Hematopoietic multipotent progenitor cell treated with erythropoietin and hydrocortisone succinate and interleukin-3 and kit ligand, for 6 days (in vitro differentiated cells): ENCODE measurements around the gene SLC6A11.

Experiments
- DNase-seq: peaks from one replicate; pipeline ENCODE4 v3.0.0-alpha.2; 2015

Gene SLC6A11

GRCh38 chr3:10890665-10891064 is 74.6 kb downstream of the SLC6A11 start:
- no peak for DNase-seq

- DNase-seq: no peak
Observed at GRCh38 chr3:10892622-10893021, 76.6 kb downstream of the SLC6A11 start.

DNA sequence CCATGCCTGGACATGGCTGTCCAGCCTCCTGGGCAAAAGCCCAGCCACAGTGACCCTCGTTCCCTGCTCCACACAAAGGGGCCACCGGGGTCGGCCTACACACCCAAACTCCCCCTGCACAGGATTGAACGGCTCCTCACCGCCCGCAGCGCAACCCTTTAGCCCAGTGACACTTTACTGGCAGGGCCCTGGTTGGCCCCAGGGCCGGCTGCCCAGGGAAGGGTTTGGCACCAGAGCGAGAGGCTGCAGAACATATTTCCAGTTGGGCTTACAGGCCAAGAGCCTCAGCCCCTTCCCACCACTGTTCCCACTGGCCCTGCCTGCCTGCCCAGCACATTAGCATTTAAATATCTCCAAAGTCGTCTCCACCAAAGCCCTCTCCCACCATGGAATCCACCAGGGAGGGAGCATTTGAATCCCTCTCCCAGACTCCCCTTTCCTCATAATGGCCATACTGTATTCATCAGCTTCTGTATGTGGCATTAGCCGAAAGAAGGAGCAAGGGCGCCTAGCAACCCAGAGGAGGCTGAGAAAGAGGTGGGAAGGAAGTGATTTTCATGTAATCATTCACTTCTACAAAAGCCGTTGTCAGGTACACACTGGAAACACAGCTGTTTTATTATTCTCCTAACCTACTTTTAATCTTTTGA is 85.4 kb downstream of the SLC6A11 start:
- no peak for DNase-seq

DNA sequence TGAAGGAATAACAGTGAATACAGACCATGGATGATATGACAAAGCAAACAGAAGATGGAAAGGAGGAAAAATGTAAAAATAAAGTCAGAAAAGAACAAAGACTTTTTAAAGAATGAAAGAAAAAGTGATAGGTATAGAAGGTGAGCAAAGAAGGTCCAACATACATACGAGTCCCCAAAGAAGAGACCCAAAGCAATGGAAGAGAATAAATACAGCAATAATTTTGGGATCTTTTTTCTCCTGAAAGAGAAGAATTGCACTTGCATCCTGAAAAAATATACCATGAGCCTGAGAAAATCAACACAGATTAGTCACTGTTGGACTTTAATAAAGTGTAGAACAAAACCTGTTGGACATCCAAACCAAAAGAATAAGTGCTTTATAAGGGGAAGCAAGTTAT is 91.2 kb downstream of the SLC6A11 start:
- DNase-seq: no peak

DNA sequence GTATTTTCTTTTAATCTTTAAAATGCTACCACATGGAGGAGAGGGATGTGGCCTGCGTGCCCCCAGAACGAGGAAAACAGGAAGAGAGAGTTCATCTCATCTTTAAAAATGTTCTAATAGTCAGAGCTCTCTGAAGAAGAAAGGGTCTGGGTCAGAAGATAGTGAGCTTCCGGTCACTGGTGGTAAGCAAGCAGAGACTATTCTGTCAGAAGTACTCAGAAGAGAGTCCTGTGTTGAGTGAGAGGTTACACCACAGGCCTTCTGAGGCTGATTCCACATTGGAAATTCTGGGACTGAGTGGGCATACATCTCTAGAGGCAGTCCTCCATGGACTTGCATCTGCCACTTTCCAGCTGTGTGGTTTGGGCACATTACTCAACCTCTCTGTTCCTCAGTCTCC is 94.3 kb downstream of the SLC6A11 start:
- DNase-seq: no peak

- peak; percentile 19 for DNase-seq
Observed at GRCh38 chr3:10911350-10912002, 95.4 kb downstream of the SLC6A11 start.

GRCh38 chr3:10912786-10913185 is 96.8 kb downstream of the SLC6A11 start:
- DNase-seq: peak; percentile 27

- no peak for DNase-seq
Observed at GRCh38 chr3:10915376-10915775, 99.3 kb downstream of the SLC6A11 start.

GRCh38 chr3:10917176-10917575 is 101.1 kb downstream of the SLC6A11 start:
- no peak for DNase-seq

DNA sequence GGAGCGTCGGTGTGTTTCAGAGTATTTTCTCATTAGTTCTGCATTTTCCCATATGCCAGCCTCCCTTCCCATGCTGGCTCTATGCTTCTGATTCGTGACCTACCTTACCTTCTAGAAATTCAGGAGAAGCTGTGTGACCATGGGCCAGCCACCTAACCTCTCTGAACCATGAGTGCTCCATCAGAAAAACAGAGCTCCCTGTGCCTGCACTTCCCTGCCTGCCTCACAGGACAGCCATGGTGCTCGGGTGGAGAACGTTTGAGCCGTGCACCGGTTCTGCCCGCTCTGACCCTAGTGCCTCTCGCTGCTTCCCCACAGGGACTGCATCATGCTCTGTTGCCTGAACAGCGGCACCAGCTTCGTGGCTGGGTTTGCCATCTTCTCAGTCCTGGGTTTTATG is 102.0 kb downstream of the SLC6A11 start:
- no peak for DNase-seq

DNA sequence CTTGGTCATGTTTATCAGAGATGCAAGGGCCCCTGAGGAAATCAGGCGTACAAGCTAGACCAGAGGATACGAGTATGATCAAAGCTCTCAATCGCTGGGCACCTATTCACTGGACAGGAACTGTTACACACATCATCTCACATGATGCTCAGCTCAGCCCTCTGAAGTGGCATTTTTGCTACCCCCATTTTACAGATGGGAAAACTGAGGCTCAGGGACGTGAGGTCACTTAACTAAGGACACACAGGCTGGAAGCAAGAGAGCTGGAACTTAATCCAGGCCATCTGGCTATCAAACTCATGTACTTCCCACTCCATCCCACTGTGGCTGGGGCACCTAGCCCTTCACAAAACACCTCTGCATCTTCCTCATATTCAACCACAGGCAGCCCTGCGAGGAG is 103.6 kb downstream of the SLC6A11 start:
- DNase-seq: no peak

DNA sequence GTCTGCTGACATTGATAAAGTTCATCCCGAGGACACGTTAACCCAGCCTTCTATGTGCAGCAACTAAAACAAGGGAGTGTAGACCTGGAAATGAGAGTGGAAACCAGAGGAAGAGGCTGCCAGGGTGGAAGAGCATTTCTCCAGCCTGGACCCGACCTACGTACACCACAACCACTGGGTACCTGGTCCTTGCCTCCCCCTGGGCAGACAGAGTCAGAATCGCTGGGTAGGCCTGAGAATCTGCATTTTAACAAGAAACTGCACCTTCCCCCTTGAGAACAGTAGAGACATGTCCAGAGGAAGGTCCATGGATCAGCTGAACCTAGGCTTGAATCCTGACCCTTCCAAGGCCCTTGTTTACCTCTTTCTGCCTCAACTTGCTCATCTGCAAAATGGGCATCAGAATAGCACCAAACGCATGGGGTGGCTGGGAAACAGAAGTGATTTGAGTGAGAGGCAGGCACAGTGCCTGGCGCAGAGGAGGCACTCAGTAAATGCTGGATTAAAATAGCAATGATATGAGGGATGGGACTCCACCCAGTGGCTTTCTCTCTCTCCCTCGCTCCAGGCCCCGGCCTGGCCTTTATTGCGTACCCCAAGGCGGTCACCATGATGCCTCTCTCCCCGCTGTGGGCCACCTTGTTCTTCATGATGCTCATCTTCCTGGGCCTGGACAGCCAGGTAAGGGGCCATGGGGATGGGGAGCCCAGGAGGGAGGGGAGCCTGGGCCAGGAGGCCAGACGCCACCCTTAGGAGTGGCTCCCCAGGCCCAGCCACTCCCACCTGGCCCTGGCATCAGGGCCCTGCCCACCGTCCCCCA is 109.6 kb downstream of the SLC6A11 start:
- no peak for DNase-seq

DNA sequence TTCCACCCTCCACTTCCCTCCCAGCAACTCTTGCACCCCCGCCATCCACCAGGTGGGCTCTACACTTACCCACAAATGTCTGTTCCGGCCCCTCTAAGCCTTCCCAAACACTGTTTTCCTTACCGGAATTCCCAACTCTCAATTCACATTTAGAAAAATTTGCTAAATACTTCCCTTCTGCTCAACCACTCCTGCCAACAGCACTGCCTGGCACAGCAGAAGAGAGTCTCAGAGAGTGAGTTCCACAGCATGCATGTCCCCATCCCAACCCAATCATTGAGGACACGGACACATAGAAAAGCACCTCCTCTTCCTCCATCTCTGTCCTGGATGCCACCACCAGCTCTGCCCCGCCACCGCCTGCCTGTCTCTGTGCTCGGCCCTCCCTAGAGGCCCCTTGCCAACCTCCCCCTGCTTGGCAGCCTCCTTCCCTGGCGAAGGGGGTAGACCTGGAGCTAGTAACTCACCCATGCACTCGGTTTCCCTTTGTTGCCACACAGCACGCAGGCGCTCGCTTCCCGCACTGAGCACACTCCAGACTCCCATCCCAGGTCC is 110.3 kb downstream of the SLC6A11 start:
- DNase-seq: no peak

DNA sequence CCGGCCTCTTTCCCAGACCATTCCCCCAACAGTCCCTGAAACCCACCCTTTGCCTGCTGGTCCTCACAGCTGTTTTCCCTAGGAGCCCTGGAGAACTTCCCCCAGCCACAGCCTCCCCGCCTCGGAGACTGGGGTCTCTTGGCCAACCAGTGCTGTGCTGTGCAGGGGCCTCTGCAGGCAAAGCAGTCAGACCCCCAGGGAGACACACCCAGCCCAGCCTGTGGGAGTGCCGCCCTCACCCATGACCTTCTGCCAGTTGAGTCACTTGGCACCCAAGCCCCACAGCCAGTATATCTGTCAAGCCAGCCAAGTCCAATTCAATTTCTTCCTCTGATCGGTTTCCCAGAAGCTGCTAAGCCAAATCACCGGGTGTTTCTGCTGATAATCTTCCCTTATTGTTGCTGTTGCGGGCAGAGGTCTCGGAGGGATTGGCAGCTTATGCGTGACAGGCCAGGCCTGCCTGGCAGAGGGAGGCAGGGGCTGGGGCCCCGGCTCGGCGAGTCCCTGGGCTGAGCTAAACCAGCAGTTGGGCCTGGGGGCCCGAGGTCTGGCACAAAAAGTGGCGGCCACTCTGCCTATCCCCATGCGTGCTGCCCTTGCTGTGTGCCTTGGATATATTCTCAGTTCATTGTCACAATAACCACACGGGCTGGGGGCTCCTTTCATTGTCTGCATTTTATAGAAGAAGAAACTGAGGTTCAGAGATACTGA is 110.9 kb downstream of the SLC6A11 start:
- DNase-seq: peak; percentile 77

GRCh38 chr3:10927551-10927950 is 111.5 kb downstream of the SLC6A11 start:
- no peak for DNase-seq

- DNase-seq: no peak
Observed at GRCh38 chr3:10928407-10928960, 112.5 kb downstream of the SLC6A11 start.

- no peak for DNase-seq
Observed at GRCh38 chr3:10928961-10929471, 113.0 kb downstream of the SLC6A11 start.

- no peak for DNase-seq
Observed at GRCh38 chr3:10929978-10930665, 114.1 kb downstream of the SLC6A11 start.

DNA sequence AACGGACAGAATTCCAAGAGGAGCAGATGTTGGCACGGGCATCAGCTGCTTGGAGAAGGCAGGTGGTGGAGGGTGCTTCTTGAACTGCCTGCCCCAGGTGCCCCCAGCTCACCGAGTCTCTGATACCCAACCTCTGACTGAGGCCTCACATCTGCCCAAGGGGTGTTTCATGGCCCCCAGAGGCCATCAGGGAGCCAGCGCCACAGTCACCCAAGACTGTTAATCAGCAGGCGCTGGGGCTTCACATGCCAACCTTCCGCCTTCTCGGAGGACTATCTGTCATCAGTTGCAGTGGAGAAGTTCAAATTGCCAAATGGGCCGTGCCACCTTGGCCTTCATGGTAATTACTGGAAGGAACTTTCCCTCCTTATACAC is 114.6 kb downstream of the SLC6A11 start:
- no peak for DNase-seq

GRCh38 chr3:10932596-10932995 is 116.6 kb downstream of the SLC6A11 start:
- DNase-seq: no peak

DNA sequence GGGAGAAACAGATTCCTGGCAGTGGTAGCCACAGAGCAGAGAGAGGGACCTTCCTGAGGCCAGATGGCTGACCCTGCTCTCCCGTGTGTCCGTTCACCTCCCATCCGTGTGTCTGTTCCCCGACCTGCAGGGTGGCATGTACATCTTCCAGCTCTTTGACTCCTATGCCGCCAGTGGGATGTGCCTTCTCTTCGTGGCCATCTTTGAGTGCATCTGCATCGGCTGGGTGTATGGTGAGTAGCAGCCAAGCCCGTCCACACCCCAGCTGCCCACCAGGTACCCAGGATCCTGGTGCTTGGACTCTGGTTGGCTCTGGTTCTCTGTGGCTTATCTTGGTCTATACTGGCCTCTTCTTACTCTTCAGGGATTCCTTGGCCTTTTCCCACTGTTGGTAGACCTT is 117.0 kb downstream of the SLC6A11 start:
- DNase-seq: no peak

- DNase-seq: no peak
Observed at GRCh38 chr3:10933470-10933804, 117.4 kb downstream of the SLC6A11 start.
